Subcutaneous adipose tissue (tissue), 4 donors: ENCODE data around the gene NFKBIZ. TPM values are rescaled to one million over a fixed set of nuclear protein-coding genes. Genes with fewer than 3 reads are reported as not detected.

Experiments
- total RNA-seq, 4 donors: library from RNA; depleted of rRNA; stranded (reverse); fragments of >200 nt; gene quantifications; one replicate each; pipeline ENCODE4 v1.1.0, GENCODE V29; 2016
- TF ChIP-seq, protein P1 (sequence below): fragments of 450-650 bp; IDR thresholded peaks from one replicate; pipeline ENCODE4 v1.5.1; 2016; ENCODE audit warnings: low read depth, mild to moderate bottlenecking, control low read depth, antibody characterized with exemption, moderate library complexity

NFKBIZ gene
- total RNA-seq, 4 donors from 2014 or later = 19.2 to 45.8 (median 28.2) TPM

DNA sequence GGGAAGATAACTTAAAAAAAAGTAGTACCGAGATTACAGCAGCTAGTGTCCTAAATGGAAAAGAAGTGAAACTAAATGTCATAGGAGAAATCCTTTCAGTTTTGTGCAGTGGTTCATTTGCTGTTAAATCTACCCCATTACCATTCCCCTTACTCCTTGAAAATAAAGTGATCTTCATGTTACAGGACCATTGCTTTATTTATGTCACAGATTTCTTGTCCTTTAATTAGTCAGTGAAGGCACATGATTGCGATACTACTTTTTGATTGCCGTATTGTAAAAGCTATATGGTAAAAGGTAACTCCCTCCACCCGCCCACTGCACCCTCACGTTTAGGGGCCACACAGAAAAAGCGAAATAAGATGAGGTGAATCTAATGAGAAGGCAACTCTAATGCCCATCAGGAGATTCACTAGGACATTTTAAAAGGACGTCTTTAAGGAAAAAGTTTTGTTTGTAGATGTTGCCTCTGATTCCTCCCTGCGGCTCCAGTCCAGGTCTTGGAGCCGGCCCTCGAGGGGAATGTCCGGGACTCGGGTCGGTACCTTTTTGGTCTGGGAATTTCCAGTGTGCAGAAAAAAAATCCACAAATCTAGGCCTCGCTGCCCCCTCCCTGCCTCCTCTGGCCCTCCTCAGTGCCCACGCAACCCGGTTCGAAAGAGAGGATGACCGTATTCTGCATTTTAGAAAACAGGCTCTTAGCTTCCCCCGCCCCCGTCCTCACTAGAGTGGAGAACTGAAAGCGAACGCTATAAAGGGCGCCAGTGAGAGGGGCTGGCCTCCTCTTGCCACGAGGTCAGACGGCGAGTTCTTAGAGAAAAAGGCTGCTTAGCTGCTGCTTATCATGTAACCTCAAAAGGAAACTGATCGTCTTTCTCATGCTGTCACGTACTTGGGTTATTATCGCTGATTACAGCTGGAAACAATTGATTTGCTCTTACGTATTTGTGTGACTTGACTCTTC is 21.8 kb upstream of the NFKBIZ start:
- TF ChIP-seq, protein P1, sequence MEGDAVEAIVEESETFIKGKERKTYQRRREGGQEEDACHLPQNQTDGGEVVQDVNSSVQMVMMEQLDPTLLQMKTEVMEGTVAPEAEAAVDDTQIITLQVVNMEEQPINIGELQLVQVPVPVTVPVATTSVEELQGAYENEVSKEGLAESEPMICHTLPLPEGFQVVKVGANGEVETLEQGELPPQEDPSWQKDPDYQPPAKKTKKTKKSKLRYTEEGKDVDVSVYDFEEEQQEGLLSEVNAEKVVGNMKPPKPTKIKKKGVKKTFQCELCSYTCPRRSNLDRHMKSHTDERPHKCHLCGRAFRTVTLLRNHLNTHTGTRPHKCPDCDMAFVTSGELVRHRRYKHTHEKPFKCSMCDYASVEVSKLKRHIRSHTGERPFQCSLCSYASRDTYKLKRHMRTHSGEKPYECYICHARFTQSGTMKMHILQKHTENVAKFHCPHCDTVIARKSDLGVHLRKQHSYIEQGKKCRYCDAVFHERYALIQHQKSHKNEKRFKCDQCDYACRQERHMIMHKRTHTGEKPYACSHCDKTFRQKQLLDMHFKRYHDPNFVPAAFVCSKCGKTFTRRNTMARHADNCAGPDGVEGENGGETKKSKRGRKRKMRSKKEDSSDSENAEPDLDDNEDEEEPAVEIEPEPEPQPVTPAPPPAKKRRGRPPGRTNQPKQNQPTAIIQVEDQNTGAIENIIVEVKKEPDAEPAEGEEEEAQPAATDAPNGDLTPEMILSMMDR = no peak

DNA sequence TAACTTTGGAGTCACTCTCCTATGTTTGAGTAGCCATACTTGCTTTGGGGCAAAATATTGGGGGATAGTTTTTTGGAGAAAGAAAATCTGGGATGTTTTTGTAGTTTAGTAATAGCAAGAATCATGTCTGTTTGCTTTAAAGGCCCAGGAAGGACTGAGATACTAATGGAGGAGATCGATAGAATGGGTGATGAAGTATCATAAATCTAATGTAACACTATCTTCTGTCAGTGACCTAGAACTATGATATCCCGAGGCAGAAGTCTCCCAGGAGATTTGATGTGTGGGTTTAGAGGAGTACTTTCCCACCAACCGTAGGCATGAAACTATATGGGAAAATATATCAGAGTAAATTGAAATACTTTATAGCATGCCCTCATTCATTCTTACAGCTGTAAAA is 21.0 kb upstream of the NFKBIZ start:
- TF ChIP-seq, protein P1 = no peak

DNA sequence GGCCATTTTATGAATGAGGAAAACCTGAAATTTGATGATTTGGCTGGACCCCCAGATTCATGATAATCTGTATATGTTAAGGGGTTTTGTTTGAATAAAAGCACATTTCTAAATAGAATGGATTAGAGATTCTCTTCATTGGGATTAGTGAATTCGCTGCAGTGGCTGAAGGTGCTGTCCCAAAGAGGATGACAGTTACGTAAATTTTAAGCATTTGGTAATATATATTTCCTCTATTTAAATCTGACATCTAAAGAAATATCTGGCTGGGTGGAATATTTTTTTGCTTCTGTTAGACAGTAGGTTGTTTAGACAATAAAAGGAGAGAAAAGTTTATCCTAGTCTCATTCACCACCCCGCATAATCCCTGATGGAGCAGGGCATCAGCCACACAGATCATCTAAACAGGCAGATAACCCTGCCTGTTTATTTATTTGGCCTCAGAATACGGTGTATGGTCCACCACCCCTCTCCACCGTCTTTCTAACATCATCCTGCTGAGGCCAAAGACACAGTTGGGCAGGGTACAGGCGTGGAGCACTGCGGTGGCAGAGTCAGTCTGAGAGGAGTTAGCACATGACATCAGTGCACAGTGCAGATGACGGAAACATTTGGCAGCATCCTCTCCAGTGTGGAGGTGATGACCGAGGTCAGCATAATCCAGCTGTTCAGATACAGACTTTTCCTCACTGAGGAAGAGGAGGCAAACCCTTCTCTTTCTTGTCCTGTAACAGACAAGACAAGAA is 20.4 kb upstream of the NFKBIZ start:
- TF ChIP-seq, protein P1 = no peak

DNA sequence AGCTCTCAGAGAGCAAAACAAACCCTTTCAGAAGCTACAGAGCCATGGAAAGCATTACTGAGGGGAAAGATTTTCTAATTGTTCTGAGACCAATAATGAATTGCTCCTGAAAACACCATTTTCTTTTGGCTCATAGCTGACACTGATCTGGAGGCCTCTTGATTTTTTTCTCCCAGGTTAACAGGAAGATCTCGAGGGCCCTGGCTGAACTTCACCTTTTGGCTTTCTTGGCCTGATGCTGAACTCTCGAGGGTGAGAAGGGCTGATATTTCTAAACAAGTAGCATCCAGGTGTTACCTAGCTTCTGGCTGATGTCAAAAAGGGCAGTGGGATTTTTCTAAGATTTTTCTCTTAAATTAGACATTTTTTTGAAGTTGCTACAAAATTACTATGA is 19.9 kb upstream of the NFKBIZ start:
- TF ChIP-seq, protein P1 = no peak

DNA sequence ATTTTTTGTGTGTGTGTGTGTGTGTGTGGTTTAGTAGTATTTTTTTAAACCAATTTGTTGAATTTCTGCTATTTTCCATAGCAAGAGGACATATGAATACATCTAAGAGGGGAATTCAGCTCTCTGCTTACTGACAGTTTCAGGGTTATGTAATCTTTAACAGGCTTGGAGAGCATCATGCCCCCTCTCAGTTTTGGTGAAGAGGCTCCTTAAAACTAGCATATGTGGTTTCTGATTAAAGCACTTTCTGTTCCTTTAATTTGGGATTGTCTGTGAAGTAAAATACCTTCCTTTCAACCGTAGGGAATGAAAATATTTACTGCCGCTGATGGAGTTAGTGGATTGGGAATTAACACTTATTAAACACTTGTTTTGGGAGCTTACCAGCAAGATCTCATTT is 19.4 kb upstream of the NFKBIZ start:
- TF ChIP-seq, protein P1 = no peak

DNA sequence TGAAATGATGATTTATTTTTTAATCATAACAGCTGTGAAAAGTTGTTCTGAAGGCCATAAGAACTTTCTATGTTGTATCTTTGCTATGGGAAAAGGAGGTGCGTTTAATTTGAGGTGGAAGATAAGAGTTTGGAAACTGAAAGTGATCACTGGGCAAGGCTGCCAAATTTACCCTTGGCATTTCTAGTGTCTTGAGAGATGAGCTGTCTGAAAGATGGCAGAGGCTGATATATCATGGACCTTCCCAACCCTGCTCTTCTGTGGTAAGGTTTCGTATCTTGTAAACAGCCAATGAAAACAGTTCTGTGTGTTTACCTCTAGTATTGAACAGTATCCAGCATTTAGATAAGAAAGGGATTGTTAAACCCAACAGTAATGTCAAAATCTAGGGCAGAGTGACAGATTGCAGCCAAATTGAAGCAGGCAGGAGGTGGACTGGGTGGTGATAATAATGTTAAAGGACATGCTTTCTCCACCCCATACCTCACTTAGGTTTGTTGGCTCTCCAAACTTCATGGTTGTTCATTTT is 15.8 kb upstream of the NFKBIZ start:
- TF ChIP-seq, protein P1 = no peak

DNA sequence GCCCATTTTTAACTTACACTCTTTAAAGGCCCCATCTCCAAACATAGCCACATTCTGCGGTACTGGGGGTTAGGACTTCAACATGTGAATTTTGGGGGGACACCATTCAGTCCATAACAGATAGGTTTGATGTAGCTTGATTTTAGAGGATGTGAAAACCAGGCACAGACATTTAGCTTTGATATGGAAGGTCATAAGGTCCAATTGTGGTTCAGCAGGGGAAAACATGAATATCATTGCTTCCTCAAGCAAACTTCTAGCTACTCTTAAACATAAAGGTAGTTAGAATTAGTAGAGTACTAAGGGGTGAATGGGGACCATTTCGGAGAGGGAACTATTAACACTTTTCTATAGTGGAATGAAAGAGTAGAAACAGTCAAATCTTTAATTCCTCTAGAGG is 13.6 kb upstream of the NFKBIZ start:
- TF ChIP-seq, protein P1 = no peak
